Ovary (tissue), 9 donors: ENCODE results near the gene WDR81. TPM values are rescaled to one million over a fixed set of nuclear protein-coding genes. Genes with fewer than 3 reads are reported as not detected.
A peak's percentile ranks its signal among the peaks of the same experiment; 100 is the strongest.

Source experiments
- DNase-seq, 5 donors: peaks; one replicate each; pipeline ENCODE4 v3.0.0-alpha.2; 2019 to 2020
- H3K27ac ChIP-seq, 2 donors: fragments of 200-600 bp; one replicate each; pipeline versions ENCODE4 v1.5.1 to v1.8.0; 2019 to 2022
- H3K27me3 ChIP-seq: fragments of 200-600 bp; one replicate; pipeline ENCODE4 v1.8.0; 2022
- H3K36me3 ChIP-seq: fragments of 200-600 bp; sonication (generic); one replicate; pipeline ENCODE4 v1.5.1; 2019
- H3K4me1 ChIP-seq: one replicate; pipeline ENCODE4 v1.8.1; 2013; ENCODE audit warnings: mild to moderate bottlenecking, moderate library complexity; ENCODE audit not compliant: insufficient read depth
- H3K4me3 ChIP-seq: fragments of 200-600 bp; sonication (generic); one replicate; pipeline ENCODE4 v1.5.1; 2017
- H3K9me3 ChIP-seq, 2 donors: fragments of 200-600 bp in 1 of 2; sonication (generic) in 1 of 2; one replicate each; pipeline versions ENCODE4 v1.5.1 to v1.8.1; 2013 to 2019; ENCODE audit warnings: mild to moderate bottlenecking in 1 of 2, moderate library complexity in 1 of 2
- CTCF ChIP-seq, 3 donors: fragments of 450-650 bp in 2 of 3; fragments of 200-600 bp in 1 of 3; IDR thresholded peaks; one replicate each; pipeline versions ENCODE4 v1.5.1 to v1.8.0; 2016 to 2022; ENCODE audit warnings: antibody characterized with exemption in 3 of 3, mild to moderate bottlenecking in 1 of 3
- EP300 ChIP-seq: sonication (generic); formaldehyde crosslinking; IDR thresholded peaks from one replicate; pipeline ENCODE4 v1.6.1; 2017; ENCODE audit warnings: antibody characterized with exemption
- POLR2A ChIP-seq: fragments of 450-650 bp; IDR thresholded peaks from one replicate; pipeline ENCODE4 v1.6.1; 2017; ENCODE audit warnings: antibody characterized with exemption, mild to moderate bottlenecking, moderate library complexity
- WGBS, 3 donors: extraction: QIAGEN DNeasy Blood & Tissue Kit in 1 of 3; methylation state at CpG; one replicate each; pipeline versions ENCODE4 v1.1.5 to v1.1.7; 2013 to 2017; 5-methylcytosine and 5-hydroxymethylcytosine counted together
- intact Hi-C, 4 donors: fragments of 100-400 bp; cut with DNase I; formaldehyde crosslinking; loops; one replicate each; pipeline versions ENCODE4 v1.11.0 to v1.15.1; 2022 to 2023
- polyA plus RNA-seq, 2 donors: library from polyadenylated mRNA; stranded (reverse); fragments of 200-250 nt in 1 of 2; fragments of 350-450 nt in 1 of 2; fragmentation: Illumina TruSeq in 1 of 2; extraction: RNeasy Lipid Tissue Mini Kit (QIAGEN cat#74804) in 1 of 2; gene quantifications; one replicate each; pipeline ENCODE4 v1.2.3, GENCODE V29; 2013 to 2014
- total RNA-seq, 7 donors: library from RNA; depleted of rRNA in 2 of 7; stranded (reverse); fragments of >200 nt in 2 of 7; fragmentation: NEBNext Ultra II Directional in 3 of 7; extraction: Animal tissue kit (Norgen Biotek cat#: 25700) in 3 of 7; gene quantifications; one replicate each; pipeline versions ENCODE4 v1.1.0 to v1.2.4, GENCODE V29; 2016 to 2023
- donor health status: DM: no; HTN: no; CAD: no; lungs with moderate emphysema.
- donor health status: DM: no; HTN: no; CAD: no.
- donor health status: Bipolar disorder and iron deficiency.
- donor health status: DM: yes; HTN: yes; CAD: no.
- donor health status: DM: no; HTN: no; CAD: no.
- donor health status: DM: yes; HTN: yes; CAD: no.

The WDR81 gene
- total and polyA plus RNA-seq, 9 donors: 1.3 to 59.4 (median 36.2) TPM

GRCh38 chr17:1713160-1713877, 11.2 kb upstream of the WDR81 start:
- TF ChIP-seq CTCF (IDR thresholded peaks at IDR 0.05) (no peak), EP300 (no peak), POLR2A (no peak)
- H3K9me3 ChIP-seq: no peaks in the 10 kb centered on the region
- intact Hi-C loops: loop anchor here in 3 of 4 donors (5.0 to 10.0 kb wide), 4 partner anchors 36 to 314 kb away; partner anchors contain the start of gene RTN4RL1 (in 1 of the 3)
- peak in 2 of 5 donors; percentile 27 to 33 for DNase-seq
- peak overlapping the region; percentile 66 to 98 for H3K27ac ChIP-seq
- no peaks in the 10 kb centered on the region for H3K27me3 ChIP-seq
- H3K4me3 ChIP-seq: no peak overlapping the region
- 59 to 72% (median 69%) methylated on average over 10 of the region's 10 CpGs for WGBS, 3 donors
- peaks cover 19% of the 10 kb centered on the region for H3K4me1 ChIP-seq
- H3K36me3 ChIP-seq: no peaks in the 10 kb centered on the region

GRCh38 chr17:1713878-1714426, 10.6 kb upstream of the WDR81 start:
- Histone ChIP-seq H3K4me1 (peaks cover 19% of the 10 kb centered on the region), H3K27me3 (no peaks in the 10 kb centered on the region), H3K27ac (peak overlapping the region; percentile 66 to 98), H3K36me3 (no peaks in the 10 kb centered on the region), H3K9me3 (no peaks in the 10 kb centered on the region), H3K4me3 (peak overlapping the region; percentile 73)
- DNase-seq: peak; percentile 45 to 64 (median 63)
- WGBS, 3 donors: 6 to 8% (median 8%) methylated on average over 10 to 11 of the region's 11 CpGs
- intact Hi-C loops: loop anchor here (2.0 to 10.0 kb wide), 5 partner anchors 37 to 313 kb away; partner anchors contain the start of gene RTN4RL1 (in 1 of the 4)
- TF ChIP-seq CTCF (IDR thresholded peaks at IDR 0.05): peak; percentile 25 to 53 (median 45)
- no peak for TF ChIP-seq EP300
- no peak for TF ChIP-seq POLR2A

- 0 to 2% (median 2%) methylated on average over 19 of the region's 19 CpGs for WGBS, 3 donors
- peak overlapping the region; percentile 95 to 98 for H3K27ac ChIP-seq
- H3K27me3 ChIP-seq: no peaks in the 10 kb centered on the region
- intact Hi-C loops: loop anchor here (2.0 to 10.0 kb wide), 5 partner anchors 37 to 313 kb away; partner anchors contain the start of gene RTN4RL1 (in 1 of the 4)
- peaks cover 19% of the 10 kb centered on the region for H3K4me1 ChIP-seq
- no peaks in the 10 kb centered on the region for H3K36me3 ChIP-seq
- H3K4me3 ChIP-seq: peak overlapping the region; percentile 73
- DNase-seq: peak; percentile 98 to 99 (median 99)
- TF ChIP-seq POLR2A (no peak), CTCF (IDR thresholded peaks at IDR 0.05) (no peak), EP300 (no peak)
- no peaks in the 10 kb centered on the region for H3K9me3 ChIP-seq
Measured at GRCh38 chr17:1714427-1714979, 10.0 kb upstream of the WDR81 start.

- H3K9me3 ChIP-seq: no peaks in the 10 kb centered on the region
- H3K27me3 ChIP-seq: no peaks in the 10 kb centered on the region
- 0 to 1% (median 0%) methylated on average over 28 to 32 of the region's 32 CpGs for WGBS, 3 donors
- peaks cover 19% of the 10 kb centered on the region for H3K4me1 ChIP-seq
- peak overlapping the region; percentile 95 to 98 for H3K27ac ChIP-seq
- TF ChIP-seq POLR2A (peak; percentile 72), CTCF (IDR thresholded peaks at IDR 0.05) (no peak), EP300 (no peak)
- peak; percentile 90 to 95 (median 92) for DNase-seq
- no peaks in the 10 kb centered on the region for H3K36me3 ChIP-seq
- intact Hi-C loops: loop anchor here (2.0 to 10.0 kb wide), 5 partner anchors 38 to 312 kb away; partner anchors contain the start of gene RTN4RL1 (in 1 of the 4)
- H3K4me3 ChIP-seq: peak overlapping the region; percentile 73
Measured at GRCh38 chr17:1714980-1715802, 9.3 kb upstream of the WDR81 start.
